ENCODE results near the gene ALLC.

DNA sequence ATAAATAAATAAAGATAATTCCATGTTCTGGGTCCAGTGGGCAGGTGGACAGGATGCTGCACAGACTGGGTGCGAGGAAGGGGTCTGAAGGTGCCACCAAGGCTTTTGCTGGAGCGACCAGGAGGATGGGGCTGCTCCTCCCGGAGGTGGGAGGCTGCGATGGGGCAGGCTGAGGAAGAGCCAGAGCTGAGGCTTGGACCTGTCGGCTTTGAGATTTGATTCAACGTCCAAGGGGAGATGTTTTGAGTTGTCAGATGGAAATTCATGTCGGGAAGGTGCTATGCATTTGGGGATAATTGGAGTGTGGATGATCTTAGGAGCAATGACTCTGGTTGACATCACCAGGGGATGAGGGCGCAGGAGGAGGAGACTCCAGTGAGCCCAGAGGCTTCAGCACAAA is 11.7 kb downstream of the ALLC start:
- TF ChIP-seq, protein P1, sequence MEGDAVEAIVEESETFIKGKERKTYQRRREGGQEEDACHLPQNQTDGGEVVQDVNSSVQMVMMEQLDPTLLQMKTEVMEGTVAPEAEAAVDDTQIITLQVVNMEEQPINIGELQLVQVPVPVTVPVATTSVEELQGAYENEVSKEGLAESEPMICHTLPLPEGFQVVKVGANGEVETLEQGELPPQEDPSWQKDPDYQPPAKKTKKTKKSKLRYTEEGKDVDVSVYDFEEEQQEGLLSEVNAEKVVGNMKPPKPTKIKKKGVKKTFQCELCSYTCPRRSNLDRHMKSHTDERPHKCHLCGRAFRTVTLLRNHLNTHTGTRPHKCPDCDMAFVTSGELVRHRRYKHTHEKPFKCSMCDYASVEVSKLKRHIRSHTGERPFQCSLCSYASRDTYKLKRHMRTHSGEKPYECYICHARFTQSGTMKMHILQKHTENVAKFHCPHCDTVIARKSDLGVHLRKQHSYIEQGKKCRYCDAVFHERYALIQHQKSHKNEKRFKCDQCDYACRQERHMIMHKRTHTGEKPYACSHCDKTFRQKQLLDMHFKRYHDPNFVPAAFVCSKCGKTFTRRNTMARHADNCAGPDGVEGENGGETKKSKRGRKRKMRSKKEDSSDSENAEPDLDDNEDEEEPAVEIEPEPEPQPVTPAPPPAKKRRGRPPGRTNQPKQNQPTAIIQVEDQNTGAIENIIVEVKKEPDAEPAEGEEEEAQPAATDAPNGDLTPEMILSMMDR (IDR thresholded peaks at IDR 0.05; ENCODE audit: low read depth, low read length, poor library complexity, severe bottlenecking): no peak
- no peak for TF ChIP-seq EZH2phosphoT487 (IDR thresholded peaks at IDR 0.05; ENCODE audit: borderline replicate concordance, low read length)
